GM12801 (cell line): ENCODE results near the gene ADGRB3.

ENCODE experiments used
- CTCF ChIP-seq: IDR thresholded peaks from one replicate; pipeline ENCODE4 v1.5.1; 2011; ENCODE audit warnings: control low read depth; ENCODE audit not compliant: insufficient read length; ENCODE audit errors: extremely low read depth

ADGRB3 gene

GRCh38 chr6:69421269-69421668 lies 786.2 kb downstream of the ADGRB3 start:
- TF ChIP-seq CTCF = no peak

DNA sequence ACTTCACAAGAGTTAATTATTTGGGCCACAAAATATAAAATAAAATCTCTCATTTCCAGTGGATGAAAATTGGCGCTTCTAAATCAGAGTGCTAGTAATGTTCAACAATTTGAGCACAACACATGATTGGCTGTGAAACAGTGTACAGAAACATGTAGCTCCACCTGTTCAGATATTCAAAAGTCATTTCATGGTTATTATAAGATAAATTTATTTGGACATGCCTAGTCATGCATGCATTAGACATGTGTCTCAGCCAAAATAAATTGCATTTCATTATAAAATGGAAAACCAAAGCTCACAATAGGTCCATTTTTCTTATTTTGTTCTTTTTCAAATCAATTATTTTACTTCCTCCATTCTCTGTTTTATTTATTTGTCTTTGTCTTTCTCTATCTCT lies 786.9 kb downstream of the ADGRB3 start:
- TF ChIP-seq CTCF = no peak

DNA sequence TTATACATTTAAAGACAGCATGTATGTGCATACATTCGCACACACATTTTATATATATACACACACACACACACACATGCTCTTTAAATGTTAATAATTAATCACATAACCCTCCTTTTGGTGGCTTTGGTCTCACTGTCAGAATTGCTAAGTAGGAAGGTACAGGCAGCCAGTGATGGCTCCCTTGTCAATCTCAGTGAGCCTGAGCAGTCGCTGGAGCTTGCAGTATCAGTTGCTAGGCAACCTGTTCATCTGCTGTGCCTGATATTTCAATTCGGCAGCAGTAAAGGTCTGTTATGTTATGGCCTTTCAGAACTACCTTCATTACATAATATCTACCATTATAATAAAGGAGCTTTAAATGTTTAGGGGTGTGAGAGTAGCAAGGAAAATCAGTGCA lies 787.4 kb downstream of the ADGRB3 start:
- no peak for TF ChIP-seq CTCF

- no peak for TF ChIP-seq CTCF
Measured at GRCh38 chr6:69423785-69424184, 788.7 kb downstream of the ADGRB3 start.

DNA sequence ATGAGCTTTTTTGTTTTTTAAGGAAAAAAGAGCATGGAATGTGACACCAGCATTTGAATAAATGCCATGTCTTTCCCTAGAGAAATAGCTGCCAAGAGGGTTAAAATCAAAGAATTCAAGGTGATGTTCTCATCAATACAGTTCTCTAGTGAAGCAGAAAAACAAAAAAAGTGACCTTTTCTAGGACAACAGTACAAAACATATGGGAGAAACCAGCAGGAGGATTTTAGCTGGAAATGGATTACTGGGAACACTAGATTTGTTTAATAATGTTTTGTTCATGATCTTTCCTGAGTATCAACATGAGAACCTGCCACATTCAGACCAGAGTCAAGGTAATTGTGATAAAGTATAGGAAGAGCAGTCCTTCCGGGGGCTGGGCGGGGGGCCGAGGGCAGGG lies 789.5 kb downstream of the ADGRB3 start:
- TF ChIP-seq CTCF = no peak

- no peak for TF ChIP-seq CTCF
Measured at GRCh38 chr6:69427882-69428281, 792.8 kb downstream of the ADGRB3 start.

- no peak for TF ChIP-seq CTCF
Measured at GRCh38 chr6:69438113-69438512, 803.0 kb downstream of the ADGRB3 start.
